Ishikawa (cell line): ENCODE measurements around the gene MAPK8IP1.

Experiments used
- CEBPB ChIP-seq: IDR thresholded peaks from 2 replicates; pipeline ENCODE4 v1.6.1; 2012
- CREB1 ChIP-seq: IDR thresholded peaks from 2 replicates; pipeline ENCODE4 v1.6.1; 2012; ENCODE audit warnings: low read depth
- EGR1 ChIP-seq: IDR thresholded peaks from 2 replicates; pipeline ENCODE4 v1.6.1; 2012
- EP300 ChIP-seq: IDR thresholded peaks from 2 replicates; pipeline ENCODE4 v1.6.1; 2012; ENCODE audit warnings: borderline replicate concordance
- FOXM1 ChIP-seq: IDR thresholded peaks from 2 replicates; pipeline ENCODE4 v1.6.1; 2012; ENCODE audit warnings: low read depth, borderline replicate concordance
- MAX ChIP-seq: IDR thresholded peaks from 2 replicates; pipeline ENCODE4 v1.6.1; 2012
- NFIC ChIP-seq: IDR thresholded peaks from 2 replicates; pipeline ENCODE4 v1.6.1; 2012
- RAD21 ChIP-seq: IDR thresholded peaks from 2 replicates; pipeline ENCODE4 v1.6.1; 2012; ENCODE audit warnings: low read depth
- REST ChIP-seq: IDR thresholded peaks from 2 replicates; pipeline ENCODE4 v1.6.1; 2012; ENCODE audit warnings: low read depth, mild to moderate bottlenecking
- TAF1 ChIP-seq: IDR thresholded peaks from 2 replicates; pipeline ENCODE4 v1.6.1; 2012; ENCODE audit warnings: low read depth, mild to moderate bottlenecking
- TCF12 ChIP-seq: IDR thresholded peaks from 2 replicates; pipeline ENCODE4 v1.6.1; 2012; ENCODE audit warnings: low read depth
- TEAD4 ChIP-seq: IDR thresholded peaks from 2 replicates; pipeline ENCODE4 v1.6.1; 2012
- YY1 ChIP-seq: IDR thresholded peaks from 2 replicates; pipeline ENCODE4 v1.6.1; 2012; ENCODE audit warnings: low read depth
- ZBTB7A ChIP-seq: IDR thresholded peaks from 2 replicates; pipeline ENCODE4 v1.6.1; 2012; ENCODE audit warnings: low read depth
- TF ChIP-seq, protein P1 (sequence below): IDR thresholded peaks from 2 replicates; pipeline ENCODE4 v1.6.1; 2012

MAPK8IP1 gene

GRCh38 chr11:45936511-45937054 lies 51.1 kb downstream of the MAPK8IP1 start:
- TF ChIP-seq REST (no peak), FOXM1 (no peak), ZBTB7A (no peak), MAX (no peak), EP300 (no peak), CREB1 (no peak), EGR1 (no peak)

- TF ChIP-seq, protein P1, sequence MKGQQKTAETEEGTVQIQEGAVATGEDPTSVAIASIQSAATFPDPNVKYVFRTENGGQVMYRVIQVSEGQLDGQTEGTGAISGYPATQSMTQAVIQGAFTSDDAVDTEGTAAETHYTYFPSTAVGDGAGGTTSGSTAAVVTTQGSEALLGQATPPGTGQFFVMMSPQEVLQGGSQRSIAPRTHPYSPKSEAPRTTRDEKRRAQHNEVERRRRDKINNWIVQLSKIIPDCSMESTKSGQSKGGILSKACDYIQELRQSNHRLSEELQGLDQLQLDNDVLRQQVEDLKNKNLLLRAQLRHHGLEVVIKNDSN = no peak
- TF ChIP-seq RAD21 (no peak), CREB1 (no peak), ZBTB7A (no peak), REST (no peak), TEAD4 (no peak), EP300 (no peak), MAX (no peak), TAF1 (no peak), EGR1 (no peak), TCF12 (no peak), FOXM1 (no peak), YY1 (no peak)
Measured at GRCh38 chr11:45937916-45938315, 52.5 kb downstream of the MAPK8IP1 start.

DNA sequence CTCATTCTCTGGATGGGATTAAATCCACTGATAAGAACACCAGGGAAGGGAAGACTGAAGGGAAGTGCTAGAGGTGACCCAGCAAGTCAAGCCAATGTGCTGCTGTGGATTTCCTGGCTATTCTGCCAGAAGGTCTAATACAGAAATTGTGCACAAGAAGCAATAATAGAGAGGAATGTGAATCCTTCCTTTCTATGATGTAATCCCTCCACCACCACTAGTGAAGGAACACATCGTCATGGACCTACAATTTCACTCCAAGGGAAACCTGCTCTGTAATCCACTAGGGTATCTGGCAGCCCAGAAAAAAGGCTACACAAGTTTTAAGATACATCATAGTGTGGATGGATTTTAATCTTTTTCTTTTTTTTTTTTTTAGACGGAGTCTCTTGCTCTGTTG lies 54.4 kb downstream of the MAPK8IP1 start:
- no peak for TF ChIP-seq ZBTB7A
- no peak for TF ChIP-seq REST
- no peak for TF ChIP-seq TCF12
- TF ChIP-seq TEAD4 = no peak
- no peak for TF ChIP-seq MAX
- TF ChIP-seq EP300 = no peak

- TF ChIP-seq EGR1 (no peak), RAD21 (no peak), NFIC (no peak), YY1 (no peak), FOXM1 (no peak), CEBPB (no peak), TEAD4 (no peak), TCF12 (no peak), REST (no peak), TAF1 (no peak), ZBTB7A (no peak)
- TF ChIP-seq, protein P1 = no peak
Measured at GRCh38 chr11:45941285-45941684, 55.8 kb downstream of the MAPK8IP1 start.
